Spleen (tissue), 7 donors: ENCODE measurements around the gene ACKR2.

Source experiments
- CTCF ChIP-seq, 11 experiments: fragments of 200-600 bp in 7 of 11; fragments of 450-650 bp in 4 of 11; sonication (generic) in 4 of 11; IDR thresholded peaks in 8 of 11; conservative IDR thresholded peaks in 3 of 11; 1 replicate in 7 of 11; 2 replicates in 4 of 11; pipeline versions ENCODE4 v1.4.0 to v1.8.0; 2016 to 2021; ENCODE audit warnings: antibody characterized with exemption in 11 of 11, inconsistent platforms in 4 of 11, mild to moderate bottlenecking in 1 of 11
- POLR2A ChIP-seq, 3 donors: fragments of 450-650 bp; IDR thresholded peaks; one replicate each; pipeline ENCODE4 v1.5.1; 2017; ENCODE audit warnings: antibody characterized with exemption in 3 of 3, mild to moderate bottlenecking in 1 of 3
- POLR2AphosphoS5 ChIP-seq, 3 donors: sonication (generic); formaldehyde crosslinking; IDR thresholded peaks; one replicate each; pipeline ENCODE4 v1.5.1; 2017; ENCODE audit warnings: antibody characterized with exemption in 3 of 3
- donor health status: DM: no; HTN: no; CAD: no; lungs with moderate emphysema.
- donor health status: DM: no; HTN: no; CAD: no.
- donor health status: DM: no; HTN: no; CAD: no.

- TF ChIP-seq CTCF (IDR thresholded peaks at IDR 0.05 in 8 of 11, conservative IDR thresholded peaks at IDR 0.05 in 3 of 11) (no peak), POLR2AphosphoS5 (IDR thresholded peaks at IDR 0.05) (no peak), POLR2A (IDR thresholded peaks at IDR 0.05) (no peak)
Measured at GRCh38 chr3:42906848-42907183, 97.6 kb downstream of the ACKR2 start.
